Karpas-422 (cell line): Measurements from ENCODE around the gene LCE3C. TPM values are rescaled to one million over a fixed set of nuclear protein-coding genes. Genes with fewer than 3 reads are reported as not detected.

Experiments
- DNase-seq: peaks from one replicate; pipeline ENCODE4 v3.0.0-alpha.2; 2015
- H2AFZ ChIP-seq: fragments of 200-600 bp; sonication (generic); 2 replicates; pipeline ENCODE4 v1.6.1; 2014; ENCODE audit warnings: antibody characterized with exemption, low read length, mixed read lengths
- H3K27ac ChIP-seq: fragments of 200-600 bp; sonication (generic); 2 replicates; pipeline ENCODE4 v1.5.1; 2014; ENCODE audit warnings: mild to moderate bottlenecking, low read length, moderate library complexity
- H3K27me3 ChIP-seq: fragments of 200-600 bp; sonication (generic); 2 replicates; pipeline ENCODE4 v1.6.1; 2014; ENCODE audit warnings: low read length, mixed read lengths
- H3K36me3 ChIP-seq: fragments of 200-600 bp; sonication (generic); 2 replicates; pipeline ENCODE4 v1.6.1; 2014; ENCODE audit warnings: low read length, mixed read lengths; ENCODE audit not compliant: insufficient read depth
- H3K4me1 ChIP-seq: fragments of 200-600 bp; sonication (generic); 2 replicates; pipeline ENCODE4 v1.6.1; 2014; ENCODE audit warnings: mild to moderate bottlenecking, low read length, mixed read lengths
- H3K4me2 ChIP-seq: fragments of 200-600 bp; sonication (generic); 2 replicates; pipeline ENCODE4 v1.6.1; 2014; ENCODE audit warnings: low read length, low read depth, mild to moderate bottlenecking; ENCODE audit not compliant: poor library complexity, severe bottlenecking
- H3K4me3 ChIP-seq: fragments of 200-600 bp; sonication (generic); 2 replicates; pipeline ENCODE4 v1.5.1; 2014; ENCODE audit warnings: mild to moderate bottlenecking, antibody characterized with exemption, low read length, mixed read lengths
- H3K79me2 ChIP-seq: fragments of 200-600 bp; sonication (generic); 2 replicates; pipeline ENCODE4 v1.6.1; 2014; ENCODE audit warnings: mild to moderate bottlenecking, low read length, mixed read lengths
- H3K9ac ChIP-seq: fragments of 200-600 bp; sonication (generic); 2 replicates; pipeline ENCODE4 v1.6.0; 2014; ENCODE audit warnings: low read length
- H3K9me2 ChIP-seq: fragments of 200-600 bp; sonication (generic), shearing (Covaris generic); replicated peaks from 2 replicates; pipeline ENCODE4 v1.6.0; 2014; ENCODE audit warnings: mild to moderate bottlenecking, low read length, moderate library complexity; ENCODE audit not compliant: insufficient read depth
- H3K9me3 ChIP-seq: fragments of 300-700, 200-600 bp; sonication (generic); 2 replicates; pipeline ENCODE4 v1.6.1; 2014; ENCODE audit warnings: low read length, mixed read lengths
- H4K20me1 ChIP-seq: fragments of 200-600 bp; sonication (generic); 2 replicates; pipeline ENCODE4 v1.6.1; 2014; ENCODE audit warnings: mild to moderate bottlenecking, antibody characterized with exemption, low read length, low read depth; ENCODE audit not compliant: insufficient read depth
- small RNA-seq: library from RNA; depleted of rRNA; stranded (forward); fragments of <200 nt; gene quantifications from one replicate; pipeline ENCODE3, GENCODE V24; 2014
- total RNA-seq: library from RNA; depleted of rRNA; stranded (reverse); fragments of >200 nt; shearing (Covaris generic); gene quantifications from 2 replicates; pipeline ENCODE4 v1.2.3, GENCODE V29; 2014; ENCODE audit warnings: low replicate concordance; rRNA removed

LCE3C gene
- total RNA-seq, 1 experiment from 2014 or later, result not detected

GRCh38 chr1:152640351-152640750, 40.3 kb downstream of the LCE3C start:
- Histone ChIP-seq H3K79me2 (no peaks in the 10 kb centered on the region), H3K27ac (no peak overlapping the region), H3K4me2 (no peak overlapping the region), H3K4me3 (no peak overlapping the region), H3K9me3 (no peaks in the 10 kb centered on the region), H2AFZ (no peak overlapping the region), H4K20me1 (no peaks in the 10 kb centered on the region), H3K27me3 (no peaks in the 10 kb centered on the region), H3K36me3 (no peaks in the 10 kb centered on the region), H3K9me2 (no peaks in the 10 kb centered on the region), H3K9ac (no peak overlapping the region), H3K4me1 (no peaks in the 10 kb centered on the region)
- no peak for DNase-seq

DNA sequence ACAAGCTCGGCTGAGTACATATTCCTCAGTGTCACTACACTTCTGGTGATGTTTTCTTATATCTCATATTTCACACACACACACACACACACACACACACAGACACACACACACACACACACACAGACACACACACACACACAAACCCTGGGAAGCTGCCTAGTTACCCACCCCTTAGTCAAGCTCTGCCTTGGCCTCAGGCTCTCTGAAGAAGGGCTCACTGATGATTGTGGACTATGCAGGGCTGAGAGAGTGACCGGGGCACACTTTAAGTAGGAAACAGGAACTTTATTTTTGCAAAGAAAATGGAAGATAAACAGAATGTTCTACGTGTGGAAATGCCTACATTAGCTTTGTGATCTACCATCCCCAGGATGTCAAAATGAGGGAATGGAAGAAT, 43.9 kb downstream of the LCE3C start:
- DNase-seq, result no peak
- no peak overlapping the region for H3K4me3 ChIP-seq
- H4K20me1 ChIP-seq, result no peaks in the 10 kb centered on the region
- H3K79me2 ChIP-seq, result no peaks in the 10 kb centered on the region
- H3K9me2 ChIP-seq, result no peaks in the 10 kb centered on the region
- no peaks in the 10 kb centered on the region for H3K4me1 ChIP-seq
- H3K27me3 ChIP-seq, result no peaks in the 10 kb centered on the region
- H3K36me3 ChIP-seq, result no peaks in the 10 kb centered on the region
- no peak overlapping the region for H3K4me2 ChIP-seq
- no peak overlapping the region for H3K9ac ChIP-seq
- H2AFZ ChIP-seq, result no peak overlapping the region
- H3K9me3 ChIP-seq, result no peaks in the 10 kb centered on the region
- no peak overlapping the region for H3K27ac ChIP-seq

DNA sequence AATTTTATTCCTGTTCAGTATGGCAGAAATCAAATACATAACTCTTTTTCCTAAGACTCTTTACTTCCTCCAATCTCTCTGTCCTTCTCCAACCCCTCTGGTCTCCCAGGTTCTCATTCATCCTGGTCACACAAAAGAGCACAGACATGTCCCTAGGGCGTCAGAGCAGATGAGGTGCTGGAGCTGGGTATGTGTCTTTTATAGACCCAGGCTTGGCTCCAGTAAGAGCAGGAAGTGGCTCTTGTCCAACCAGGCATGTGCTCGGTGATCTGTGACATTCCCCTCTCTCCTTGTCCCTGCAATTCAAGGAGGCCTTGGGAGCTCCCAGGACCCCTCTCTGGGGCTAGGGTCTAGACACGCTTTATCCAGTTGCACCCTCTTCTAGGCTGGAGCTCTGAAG, 45.1 kb downstream of the LCE3C start:
- Histone ChIP-seq H3K4me3 (no peak overlapping the region), H2AFZ (no peak overlapping the region), H4K20me1 (no peaks in the 10 kb centered on the region), H3K9me2 (no peaks in the 10 kb centered on the region), H3K79me2 (no peaks in the 10 kb centered on the region), H3K9ac (no peak overlapping the region), H3K36me3 (no peaks in the 10 kb centered on the region), H3K4me1 (no peaks in the 10 kb centered on the region), H3K9me3 (no peaks in the 10 kb centered on the region), H3K4me2 (no peak overlapping the region), H3K27ac (no peak overlapping the region), H3K27me3 (no peaks in the 10 kb centered on the region)
- DNase-seq, result no peak

- H3K9me2 ChIP-seq, result no peaks in the 10 kb centered on the region
- no peak overlapping the region for H3K9ac ChIP-seq
- H2AFZ ChIP-seq, result no peak overlapping the region
- no peaks in the 10 kb centered on the region for H3K79me2 ChIP-seq
- H3K4me1 ChIP-seq, result no peaks in the 10 kb centered on the region
- no peaks in the 10 kb centered on the region for H3K36me3 ChIP-seq
- no peaks in the 10 kb centered on the region for H4K20me1 ChIP-seq
- H3K9me3 ChIP-seq, result no peaks in the 10 kb centered on the region
- no peak overlapping the region for H3K4me2 ChIP-seq
- DNase-seq, result no peak
- no peak overlapping the region for H3K4me3 ChIP-seq
- H3K27ac ChIP-seq, result no peak overlapping the region
- no peaks in the 10 kb centered on the region for H3K27me3 ChIP-seq
Measured at GRCh38 chr1:152646656-152647055, 46.6 kb downstream of the LCE3C start.

Small RNA genes within 50 kb of the gene (small RNA-seq; reads per million reads assigned to genes)
- gene LCE3A (not detected), gene LCE3B (not detected)

Other genes starting within 250 kb of the LCE3C start
- not detected in 2 replicates for gene FLG2, start 240.2 kb upstream of the LCE3C start, total RNA-seq
- gene CRNN, start 186.0 kb upstream of the LCE3C start, total RNA-seq, result not detected in 2 replicates
- not detected in 2 replicates for gene LCE5A, start 89.4 kb upstream of the LCE3C start, total RNA-seq
- not detected in 2 replicates for gene CRCT1, start 85.8 kb upstream of the LCE3C start, total RNA-seq
- gene LCE3E, start 33.5 kb upstream of the LCE3C start, total RNA-seq, result not detected in 2 replicates
- gene LCE3D, start 19.7 kb upstream of the LCE3C start, total RNA-seq, result not detected in 2 replicates
- not detected in 2 replicates for gene LCE3B, start 13.6 kb downstream of the LCE3C start, total RNA-seq
- gene LCE3A, start 22.9 kb downstream of the LCE3C start, total RNA-seq, result not detected in 2 replicates
- not detected in 2 replicates for gene LCE2D, start 63.1 kb downstream of the LCE3C start, total RNA-seq
- not detected in 2 replicates for gene LCE2C, start 75.0 kb downstream of the LCE3C start, total RNA-seq
- not detected in 2 replicates for gene LCE2B, start 85.9 kb downstream of the LCE3C start, total RNA-seq
- not detected in 2 replicates for gene LCE2A, start 98.1 kb downstream of the LCE3C start, total RNA-seq
- gene LCE4A, start 107.9 kb downstream of the LCE3C start, total RNA-seq, result not detected in 2 replicates
- gene KPRP, start 157.8 kb downstream of the LCE3C start, total RNA-seq, result not detected in 2 replicates
- gene LCE1F, start 174.9 kb downstream of the LCE3C start, total RNA-seq, result not detected in 2 replicates
- not detected in 2 replicates for gene LCE1E, start 186.0 kb downstream of the LCE3C start, total RNA-seq
- not detected in 2 replicates for gene LCE1D, start 196.5 kb downstream of the LCE3C start, total RNA-seq
- gene LCE1C, start 206.4 kb downstream of the LCE3C start, total RNA-seq, result not detected in 2 replicates
- gene LCE1B, start 211.7 kb downstream of the LCE3C start, total RNA-seq, result not detected in 2 replicates
- gene LCE1A, start 227.2 kb downstream of the LCE3C start, total RNA-seq, result not detected in 2 replicates
- gene LCE6A, start 242.6 kb downstream of the LCE3C start, total RNA-seq, result not detected in 2 replicates